ENCODE results near the gene CSMD2. TPM values are rescaled to one million over a fixed set of nuclear protein-coding genes. Genes with fewer than 3 reads are reported as not detected.

The CSMD2 gene
- total and polyA plus RNA-seq, 2 of the 8 experiments (the other 6 are each of a cell fraction or from before 2014, with no cell fraction given), result 7.0 to 14.7 TPM

DNA sequence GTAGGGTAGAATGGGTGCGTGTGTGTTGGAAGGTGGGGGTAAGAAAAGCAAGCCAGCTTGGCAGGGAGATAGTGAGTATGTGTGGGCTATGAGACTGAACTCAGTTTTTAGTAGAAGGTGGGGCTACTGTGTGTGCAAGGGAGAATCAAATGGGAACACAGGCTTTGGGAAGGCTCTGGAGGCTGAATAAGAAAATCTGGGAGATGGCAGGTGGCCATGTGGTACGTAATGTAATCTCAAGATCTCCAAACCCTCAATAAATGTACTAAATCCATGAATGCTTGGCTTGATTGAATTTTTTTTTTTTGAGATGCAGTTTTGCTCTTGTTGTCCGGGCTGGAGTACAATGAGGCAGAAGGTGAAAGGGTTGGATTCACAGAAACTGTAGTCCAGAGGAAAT, 696.1 kb downstream of the CSMD2 start:
- no peak overlapping the region for H3K4me3 ChIP-seq (ENCODE audit: extremely low read depth in 1 of 4, insufficient read depth in 2 of 4, low read depth in 3 of 4, low read length in 4 of 4)
- FAIRE-seq, result no peak

More for the DNA sequence above, 696.1 kb downstream of the CSMD2 start:
- no peak overlapping the region for H2AK5ac ChIP-seq (ENCODE audit: low read depth, low read length)
- H4K20me1 ChIP-seq (replicated peaks in 1 of 2; ENCODE audit: control insufficient read depth in 1 of 2, insufficient read depth in 2 of 2, low read length in 2 of 2), result no peaks in the 10 kb centered on the region
- H2BK120ac ChIP-seq (replicated peaks; ENCODE audit: low read depth, low read length), result no peak overlapping the region
- no peak overlapping the region for H4K91ac ChIP-seq (replicated peaks; ENCODE audit: insufficient read length, low read length)
- H3K4me2 ChIP-seq (ENCODE audit: insufficient read depth in 1 of 2, low read depth in 2 of 2, low read length in 2 of 2), result no peak overlapping the region
- H3K9me3 ChIP-seq (ENCODE audit: insufficient read depth in 2 of 2, low read depth in 1 of 2, low read length in 1 of 2), result no peaks in the 10 kb centered on the region
- H3K27me3 ChIP-seq (replicated peaks in 1 of 4; ENCODE audit: control insufficient read depth in 3 of 4, extremely low read depth in 1 of 4, insufficient read depth in 3 of 4, low read length in 3 of 4), result no peaks in the 10 kb centered on the region; a peak in 1 of 7 replicates
- H3K18ac ChIP-seq (ENCODE audit: extremely low read depth, low read length), result no peak overlapping the region
- no peak overlapping the region for H4K5ac ChIP-seq (ENCODE audit: insufficient read length, low read depth, low read length)
- H2BK20ac ChIP-seq (ENCODE audit: low read length), result no peak overlapping the region
- H3K27ac ChIP-seq (ENCODE audit: low read depth, low read length), result no peak overlapping the region
- ChIA-PET POLR2A (ENCODE audit: partially characterized antibody) (interaction anchor here (0.6 kb wide), 1 partner anchor 691 kb away, joined by 5 read pairs; no protein-coding TSS in a partner anchor), CTCF (ENCODE audit: partially characterized antibody) (interaction anchor here (0.6 to 7.6 kb wide), 12 partner anchors 11 to 183 kb away, joined by 3 to 76 read pairs (median 4); no protein-coding TSS in a partner anchor)
- no peak overlapping the region for H3K23ac ChIP-seq (ENCODE audit: insufficient read length)
- TF ChIP-seq SP2 (IDR thresholded peaks at IDR 0.05; ENCODE audit: low read length) (no peak), SIN3A (conservative IDR thresholded peaks at IDR 0.05 in 1 of 2, IDR thresholded peaks at IDR 0.05 in 1 of 2; ENCODE audit: low read depth in 1 of 2, low read length in 2 of 2) (no peak), RBBP5 (IDR thresholded peaks at IDR 0.05; ENCODE audit: borderline replicate concordance, low read depth, low read length) (no peak), YY1 (IDR thresholded peaks at IDR 0.05; ENCODE audit: low read depth, low read length) (no peak), POLR2AphosphoS5 (IDR thresholded peaks at IDR 0.05; ENCODE audit: low read depth, low read length) (no peak), CTBP2 (IDR thresholded peaks at IDR 0.05; ENCODE audit: borderline replicate concordance, insufficient read depth, insufficient read length, low read length) (no peak), ZNF274 (IDR thresholded peaks at IDR 0.05; ENCODE audit: borderline replicate concordance, extremely low read depth, low read length) (no peak), SUZ12 (IDR thresholded peaks at IDR 0.05; ENCODE audit: low read length) (no peak), CREB1 (IDR thresholded peaks at IDR 0.05) (no peak), RAD21 (IDR thresholded peaks at IDR 0.05 in 1 of 2, conservative IDR thresholded peaks at IDR 0.05 in 1 of 2; ENCODE audit: low read depth in 2 of 2, low read length in 2 of 2) (no peak), TAF1 (IDR thresholded peaks at IDR 0.05; ENCODE audit: low read depth, low read length) (no peak)
- H2BK5ac ChIP-seq (ENCODE audit: low read depth, low read length), result no peak overlapping the region
- no peak overlapping the region for H2BK12ac ChIP-seq (ENCODE audit: low read depth, low read length)
- peaks cover 3% of the 10 kb centered on the region; the same call in 1 of the 2 replicates for H3K23me2 ChIP-seq (ENCODE audit: low read depth, low read length)
- no peaks in the 10 kb centered on the region for H3K79me1 ChIP-seq (ENCODE audit: low read depth, low read length)
- H3K14ac ChIP-seq (ENCODE audit: insufficient read length), result no peak overlapping the region
- WGBS, 2 experiments (ENCODE audit: extremely low coverage in 1 of 2, insufficient coverage in 1 of 2, insufficient read length in 1 of 2, insufficient replicate concordance in 2 of 2, low coverage in 1 of 2, low lambda C conversion rate in 2 of 2, missing lambda C conversion rate in 1 of 2), result 88% methylated on average over 3 of the region's 3 CpGs; no CpG with 5 or more reads in 1 of the 2 experiments
- H3K36me3 ChIP-seq (ENCODE audit: control insufficient read depth in 2 of 4, insufficient read depth in 4 of 4, low read length in 3 of 4), result no peaks in the 10 kb centered on the region
- H3K9ac ChIP-seq (replicated peaks in 1 of 4; ENCODE audit: extremely low read depth in 1 of 4, low read depth in 3 of 4, low read length in 3 of 4), result no peak overlapping the region
- DNase-seq (ENCODE audit: low read depth in 1 of 2, low spot score in 2 of 2), result no peak
- no peak overlapping the region for H4K8ac ChIP-seq (ENCODE audit: extremely low read depth, insufficient read depth, low read length)
- H3K4ac ChIP-seq (replicated peaks; ENCODE audit: insufficient read length, low read depth, low read length), result no peak overlapping the region
- H2BK15ac ChIP-seq (ENCODE audit: low read length), result no peak overlapping the region
- no peaks in the 10 kb centered on the region for H3K79me2 ChIP-seq (ENCODE audit: control insufficient read depth in 1 of 2, insufficient read depth in 2 of 2, low read length in 2 of 2)
- H2AFZ ChIP-seq (ENCODE audit: low read length), result no peak overlapping the region
- H3K4me1 ChIP-seq (replicated peaks in 1 of 4; ENCODE audit: control insufficient read depth in 3 of 4, insufficient read depth in 4 of 4, low read length in 3 of 4), result peaks cover 0 to 7% (median 2%) of the 10 kb centered on the region in 4 experiments; a peak in 3 of 7 replicates
- H3K56ac ChIP-seq (replicated peaks; ENCODE audit: insufficient read length, low read depth, low read length), result no peak overlapping the region
